GM21786 (cell line): ENCODE data around the gene CREBBP.
"Not testable (repeated sequence)": the region's sequence is repeated elsewhere in the genome, so short reads cannot be mapped to it uniquely, and the experiment has no call there.

Source experiments
- ATAC-seq: cut with Tn5 transposase; IDR thresholded peaks from one replicate; pipeline ENCODE4 v1.9.1; 2021; ENCODE audit not compliant: unreplicated experiment

The CREBBP gene

GRCh38 chr16:3880623-3881498 lies at the start of gene CREBBP:
TSS of gene CREBBP (minus strand) at chr16:3880713. CDS start at chr16:3879916, 797 bp downstream.
- ATAC-seq = no peak

GRCh38 chr16:3927147-3927546 lies 46.6 kb upstream of the CREBBP start:
- not testable (repeated sequence) for ATAC-seq

- ATAC-seq = no peak
Observed at GRCh38 chr16:3924763-3925162, 44.2 kb upstream of the CREBBP start.

GRCh38 chr16:3922241-3922640 lies 41.7 kb upstream of the CREBBP start:
- no peak for ATAC-seq

GRCh38 chr16:3920206-3920605 lies 39.7 kb upstream of the CREBBP start:
- no peak for ATAC-seq

- no peak for ATAC-seq
Observed at GRCh38 chr16:3919413-3919812, 38.9 kb upstream of the CREBBP start.

- no peak for ATAC-seq
Observed at GRCh38 chr16:3915426-3916260, 35.1 kb upstream of the CREBBP start.

- ATAC-seq = no peak
Observed at GRCh38 chr16:3912897-3913296, 32.4 kb upstream of the CREBBP start.

- no peak for ATAC-seq
Observed at GRCh38 chr16:3912373-3912772, 31.9 kb upstream of the CREBBP start.

GRCh38 chr16:3911741-3912140 lies 31.2 kb upstream of the CREBBP start:
- ATAC-seq = not testable (repeated sequence)

- no peak for ATAC-seq
Observed at GRCh38 chr16:3909791-3910583, 29.5 kb upstream of the CREBBP start.

GRCh38 chr16:3908951-3909437 lies 28.5 kb upstream of the CREBBP start:
- no peak for ATAC-seq

- no peak for ATAC-seq
Observed at GRCh38 chr16:3907586-3907985, 27.1 kb upstream of the CREBBP start.

GRCh38 chr16:3906363-3906762 lies 25.9 kb upstream of the CREBBP start:
- ATAC-seq = no peak

GRCh38 chr16:3904875-3905274 lies 24.4 kb upstream of the CREBBP start:
- ATAC-seq = no peak

- ATAC-seq = no peak
Observed at GRCh38 chr16:3890091-3890490, 9.6 kb upstream of the CREBBP start.

- no peak for ATAC-seq
Observed at GRCh38 chr16:3889059-3889458, 8.5 kb upstream of the CREBBP start.

GRCh38 chr16:3885999-3886398 lies 5.5 kb upstream of the CREBBP start:
- ATAC-seq = not testable (repeated sequence)

GRCh38 chr16:3884398-3884797 lies 3.9 kb upstream of the CREBBP start:
- ATAC-seq = no peak

- no peak for ATAC-seq
Observed at GRCh38 chr16:3882531-3882930, 2.0 kb upstream of the CREBBP start.

GRCh38 chr16:3881499-3881990 lies 1.0 kb upstream of the CREBBP start:
- no peak for ATAC-seq
